GM13977 (cell line): Measurements from ENCODE around the gene CLDN2.

ENCODE experiments used
- DNase-seq: peaks from one replicate; pipeline ENCODE4 v3.0.0; 2012; ENCODE audit warnings: low spot score
- in situ Hi-C: fragments of 300-500 bp; cut with MboI; formaldehyde crosslinking; loops from one replicate; pipeline ENCODE4 v1.12.0; 2022; ENCODE audit warnings: low sequenced_read_pairs, low pct_unique_long_range_greater_than_20kb, mixed read lengths, inconsistent platforms; ENCODE audit not compliant: unreplicated experiment
- TF ChIP-seq, protein P1 (sequence below): IDR thresholded peaks from 2 replicates; pipeline ENCODE4 v1.5.1; 2012; ENCODE audit warnings: mild to moderate bottlenecking, control low read depth; ENCODE audit not compliant: insufficient read depth; ENCODE audit errors: extremely low read depth, missing control alignments

The CLDN2 gene

DNA sequence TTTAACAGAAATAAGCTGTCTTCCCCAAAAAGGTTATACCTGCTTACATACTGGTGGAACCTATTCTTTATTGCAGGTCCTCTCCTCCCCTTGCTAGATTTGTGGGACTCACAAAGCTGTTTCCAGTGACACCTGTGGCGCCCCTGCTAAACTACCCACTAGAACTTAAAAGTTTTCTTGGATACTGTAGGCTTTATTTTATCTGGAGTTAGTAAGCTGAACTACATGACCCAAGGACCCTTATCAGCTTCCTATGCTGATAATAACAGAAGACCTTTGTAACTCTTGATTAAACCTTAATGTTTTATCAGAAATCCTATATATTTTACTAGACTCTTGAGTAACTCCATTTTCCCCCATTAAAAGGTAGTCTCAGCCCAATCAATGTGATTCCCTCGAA is 32.3 kb downstream of the CLDN2 start:
- no peak for DNase-seq
- in situ Hi-C loops: no loop called here
- TF ChIP-seq, protein P1, sequence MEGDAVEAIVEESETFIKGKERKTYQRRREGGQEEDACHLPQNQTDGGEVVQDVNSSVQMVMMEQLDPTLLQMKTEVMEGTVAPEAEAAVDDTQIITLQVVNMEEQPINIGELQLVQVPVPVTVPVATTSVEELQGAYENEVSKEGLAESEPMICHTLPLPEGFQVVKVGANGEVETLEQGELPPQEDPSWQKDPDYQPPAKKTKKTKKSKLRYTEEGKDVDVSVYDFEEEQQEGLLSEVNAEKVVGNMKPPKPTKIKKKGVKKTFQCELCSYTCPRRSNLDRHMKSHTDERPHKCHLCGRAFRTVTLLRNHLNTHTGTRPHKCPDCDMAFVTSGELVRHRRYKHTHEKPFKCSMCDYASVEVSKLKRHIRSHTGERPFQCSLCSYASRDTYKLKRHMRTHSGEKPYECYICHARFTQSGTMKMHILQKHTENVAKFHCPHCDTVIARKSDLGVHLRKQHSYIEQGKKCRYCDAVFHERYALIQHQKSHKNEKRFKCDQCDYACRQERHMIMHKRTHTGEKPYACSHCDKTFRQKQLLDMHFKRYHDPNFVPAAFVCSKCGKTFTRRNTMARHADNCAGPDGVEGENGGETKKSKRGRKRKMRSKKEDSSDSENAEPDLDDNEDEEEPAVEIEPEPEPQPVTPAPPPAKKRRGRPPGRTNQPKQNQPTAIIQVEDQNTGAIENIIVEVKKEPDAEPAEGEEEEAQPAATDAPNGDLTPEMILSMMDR: no peak

DNA sequence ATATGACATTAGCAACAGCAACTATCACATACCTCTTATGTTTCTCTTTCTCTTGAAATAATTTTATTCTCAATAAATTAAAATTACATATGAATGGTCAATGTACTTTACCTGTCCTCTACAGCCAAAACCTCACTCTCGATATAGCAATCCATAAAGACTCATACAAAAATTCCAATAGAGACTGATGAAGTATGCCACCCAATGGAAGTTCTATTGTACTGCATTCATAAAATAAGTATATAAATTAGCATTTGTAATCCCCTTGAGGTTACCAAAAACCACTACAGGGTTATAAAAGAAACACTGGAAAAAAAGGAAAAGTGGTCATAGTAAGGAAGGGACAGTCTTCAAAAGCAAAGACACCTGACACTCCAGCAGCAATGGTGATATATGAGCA is 32.8 kb downstream of the CLDN2 start:
- in situ Hi-C loops: no loop called here
- TF ChIP-seq, protein P1: peak; percentile 14
- DNase-seq: no peak

DNA sequence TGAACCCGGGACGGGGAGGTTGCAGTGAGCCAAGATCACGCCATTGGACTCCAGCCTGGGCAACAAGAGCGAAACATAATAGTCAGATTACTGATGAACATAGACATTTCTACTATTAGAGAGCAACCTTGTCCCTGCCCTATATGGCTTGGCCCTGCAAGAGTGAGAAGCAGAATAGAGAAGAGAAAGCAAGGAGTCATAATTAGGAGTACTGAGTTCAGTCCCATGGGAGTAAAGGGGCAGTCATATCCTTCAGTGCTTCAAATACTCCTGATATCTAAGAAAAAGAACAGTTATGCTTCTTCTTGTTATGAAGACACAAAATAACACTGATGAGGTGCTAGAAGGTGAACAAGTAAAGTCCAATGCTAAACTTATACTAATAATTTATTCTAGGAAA is 33.8 kb downstream of the CLDN2 start:
- in situ Hi-C loops: no loop called here
- no peak for DNase-seq
- TF ChIP-seq, protein P1: no peak

DNA sequence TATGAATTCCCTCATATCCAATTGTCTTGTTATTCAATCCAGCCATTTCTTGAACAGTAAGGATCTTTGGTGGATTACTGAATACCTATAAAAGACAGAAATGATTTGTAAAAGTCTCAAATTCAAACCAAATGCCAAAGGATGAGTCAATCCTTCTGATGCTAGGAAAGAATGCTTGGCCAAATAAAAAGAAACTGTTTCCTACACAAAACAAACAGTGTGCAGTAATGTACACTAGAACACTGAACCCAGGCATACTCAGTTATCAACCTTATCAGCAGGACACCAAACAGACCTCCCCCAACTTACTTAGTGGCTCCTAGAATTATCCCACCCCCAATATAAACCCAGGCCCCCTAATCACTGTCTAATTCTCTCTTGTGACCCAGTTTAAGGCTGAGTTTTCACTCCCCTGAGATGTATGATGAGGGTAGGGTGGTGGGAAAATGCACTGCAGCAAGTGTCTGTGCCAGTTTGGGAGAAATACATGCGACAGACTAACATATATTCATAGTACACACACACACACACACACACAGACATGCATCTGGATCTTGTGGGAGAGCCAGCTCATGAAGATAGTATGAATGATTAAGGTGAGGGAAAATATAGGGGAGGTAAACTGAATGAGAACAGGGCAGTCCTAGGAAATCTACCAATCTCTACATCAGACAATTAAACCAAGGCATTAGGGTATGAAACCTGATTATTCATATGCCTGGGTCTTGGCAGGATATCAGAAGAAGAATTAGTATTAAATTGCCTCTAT is 35.0 kb downstream of the CLDN2 start:
- in situ Hi-C loops: no loop called here
- TF ChIP-seq, protein P1: no peak
- DNase-seq: no peak

DNA sequence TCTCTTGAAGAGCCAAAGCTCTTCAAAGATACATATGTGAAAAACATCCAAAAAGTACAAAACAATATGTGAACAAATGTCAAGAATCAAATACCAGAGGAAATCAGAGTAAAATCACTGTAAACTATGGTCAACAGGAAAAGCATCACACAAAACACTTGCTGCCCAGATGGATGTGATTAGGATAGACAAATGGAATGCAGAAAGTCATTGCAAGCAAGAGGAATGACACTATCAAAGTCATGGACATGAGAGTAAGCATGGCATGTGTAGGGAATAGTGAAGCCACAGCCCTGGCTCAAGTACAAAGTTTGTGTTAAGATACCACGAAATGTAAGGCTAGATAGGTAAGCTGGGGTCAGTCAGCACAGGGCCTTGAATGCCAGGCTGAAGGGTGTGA is 37.7 kb downstream of the CLDN2 start:
- no peak for DNase-seq
- TF ChIP-seq, protein P1: no peak
- in situ Hi-C loops: no loop called here

DNA sequence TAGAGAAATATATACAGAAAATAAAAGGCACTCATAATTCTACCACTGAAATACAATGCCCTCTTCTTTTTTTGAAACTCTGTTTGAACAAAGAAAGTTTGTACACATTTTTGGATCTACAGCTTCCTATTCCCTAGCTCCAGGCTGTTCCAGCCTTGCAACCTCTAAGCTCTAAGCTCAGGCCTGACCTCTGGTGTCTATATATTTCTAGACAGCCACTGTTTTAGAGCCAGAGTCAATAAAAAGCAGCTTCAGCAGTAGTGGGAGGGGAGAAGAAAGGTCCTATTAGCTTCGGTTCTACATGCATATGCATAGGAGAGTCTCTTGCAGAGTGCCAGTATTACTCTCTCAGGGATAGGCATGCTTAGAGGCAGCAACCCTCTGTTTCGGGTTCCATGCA is 39.7 kb downstream of the CLDN2 start:
- no peak for DNase-seq
- TF ChIP-seq, protein P1: no peak
- in situ Hi-C loops: no loop called here
